ENCODE data around the gene FNDC3B.
A peak's percentile ranks its signal among the peaks of the same experiment; 100 is the strongest.
"Not testable (repeated sequence)": the region's sequence is repeated elsewhere in the genome, so short reads cannot be mapped to it uniquely, and the experiment has no call there.

Gene FNDC3B

GRCh38 chr3:172222478-172223071 lies 183.2 kb downstream of the FNDC3B start:
- no peak for DNase-seq

- DNase-seq: no peak
Observed at GRCh38 chr3:172223870-172224269, 184.5 kb downstream of the FNDC3B start.

GRCh38 chr3:172224560-172225214 lies 185.3 kb downstream of the FNDC3B start:
- peak; percentile 44 for DNase-seq

- DNase-seq: no peak
Observed at GRCh38 chr3:172225215-172225707, 185.9 kb downstream of the FNDC3B start.

GRCh38 chr3:172226831-172227230 lies 187.5 kb downstream of the FNDC3B start:
- no peak for DNase-seq

- DNase-seq: no peak
Observed at GRCh38 chr3:172227340-172228035, 188.1 kb downstream of the FNDC3B start.

- DNase-seq: no peak
Observed at GRCh38 chr3:172228036-172228415, 188.6 kb downstream of the FNDC3B start.

- no peak for DNase-seq
Observed at GRCh38 chr3:172229462-172229861, 190.1 kb downstream of the FNDC3B start.

- no peak for DNase-seq
Observed at GRCh38 chr3:172231318-172231901, 192.0 kb downstream of the FNDC3B start.

GRCh38 chr3:172232579-172233212 lies 193.3 kb downstream of the FNDC3B start:
- DNase-seq: no peak

GRCh38 chr3:172233474-172234277 lies 194.3 kb downstream of the FNDC3B start:
- no peak for DNase-seq

- DNase-seq: no peak
Observed at GRCh38 chr3:172235698-172236097, 196.3 kb downstream of the FNDC3B start.

GRCh38 chr3:172236771-172237742 lies 197.7 kb downstream of the FNDC3B start:
- no peak for DNase-seq

GRCh38 chr3:172238188-172238587 lies 198.8 kb downstream of the FNDC3B start:
- DNase-seq: no peak

GRCh38 chr3:172239218-172239790 lies 199.9 kb downstream of the FNDC3B start:
- DNase-seq: no peak

- no peak for DNase-seq
Observed at GRCh38 chr3:172241405-172241804, 202.0 kb downstream of the FNDC3B start.

GRCh38 chr3:172242471-172242870 lies 203.1 kb downstream of the FNDC3B start:
- not testable (repeated sequence) for DNase-seq

GRCh38 chr3:172243376-172243775 lies 204.0 kb downstream of the FNDC3B start:
- DNase-seq: not testable (repeated sequence)

GRCh38 chr3:172244011-172244410 lies 204.6 kb downstream of the FNDC3B start:
- DNase-seq: no peak

- DNase-seq: no peak
Observed at GRCh38 chr3:172245241-172245640, 205.9 kb downstream of the FNDC3B start.
